ENCODE results near the gene MALL. TPM values are rescaled to one million over a fixed set of nuclear protein-coding genes. Genes with fewer than 3 reads are reported as not detected.
A peak's percentile ranks its signal among the peaks of the same experiment; 100 is the strongest.

MALL gene
- total RNA-seq, 1 donor: 5.1 TPM

DNA sequence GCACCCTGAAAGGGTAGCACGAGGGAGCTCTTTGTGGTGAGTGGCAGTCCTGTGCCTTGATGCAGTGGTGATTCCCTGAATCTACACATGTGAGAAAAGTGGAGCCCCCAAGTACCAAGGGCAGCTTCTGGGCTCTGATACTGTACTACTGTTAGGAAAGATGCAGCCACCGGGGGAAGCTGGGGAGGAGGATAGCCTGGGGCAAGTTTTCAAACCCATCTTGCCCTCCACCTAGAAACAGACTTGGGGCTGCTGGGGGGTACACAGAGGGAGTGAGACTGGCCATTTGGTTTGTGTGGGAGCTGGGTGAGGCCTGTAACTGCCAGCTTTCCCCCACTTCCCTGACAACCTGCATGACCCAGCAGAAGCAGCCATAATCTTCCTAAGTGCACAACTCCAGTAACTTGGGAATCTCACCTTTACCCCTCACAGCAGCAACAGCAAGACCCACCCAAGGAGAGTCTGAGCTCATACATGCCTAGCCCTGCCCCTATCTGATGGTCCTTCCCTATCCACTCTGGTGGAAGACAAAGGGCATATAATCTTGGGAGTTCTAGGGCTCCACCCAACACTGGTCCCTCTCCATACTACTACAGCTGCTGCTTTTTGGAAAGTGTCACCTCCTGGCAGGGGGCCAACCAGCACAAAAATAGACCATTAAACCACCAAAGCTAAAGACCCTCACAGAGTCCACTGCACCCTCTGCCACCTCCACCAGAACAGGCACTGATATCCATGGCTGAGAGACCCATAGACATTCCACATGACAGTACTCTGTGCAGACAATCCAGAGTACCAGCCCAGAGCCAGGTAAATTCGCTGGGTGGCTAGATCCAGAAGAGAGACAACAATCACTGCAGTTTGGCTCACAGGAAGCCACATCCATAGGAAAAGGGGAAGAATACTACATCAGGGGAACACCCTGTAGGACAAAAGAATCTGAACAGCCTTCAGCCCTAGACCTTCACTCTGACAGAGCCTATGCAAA lies 8.2 kb downstream of the MALL start:
- TF ChIP-seq, protein P1, sequence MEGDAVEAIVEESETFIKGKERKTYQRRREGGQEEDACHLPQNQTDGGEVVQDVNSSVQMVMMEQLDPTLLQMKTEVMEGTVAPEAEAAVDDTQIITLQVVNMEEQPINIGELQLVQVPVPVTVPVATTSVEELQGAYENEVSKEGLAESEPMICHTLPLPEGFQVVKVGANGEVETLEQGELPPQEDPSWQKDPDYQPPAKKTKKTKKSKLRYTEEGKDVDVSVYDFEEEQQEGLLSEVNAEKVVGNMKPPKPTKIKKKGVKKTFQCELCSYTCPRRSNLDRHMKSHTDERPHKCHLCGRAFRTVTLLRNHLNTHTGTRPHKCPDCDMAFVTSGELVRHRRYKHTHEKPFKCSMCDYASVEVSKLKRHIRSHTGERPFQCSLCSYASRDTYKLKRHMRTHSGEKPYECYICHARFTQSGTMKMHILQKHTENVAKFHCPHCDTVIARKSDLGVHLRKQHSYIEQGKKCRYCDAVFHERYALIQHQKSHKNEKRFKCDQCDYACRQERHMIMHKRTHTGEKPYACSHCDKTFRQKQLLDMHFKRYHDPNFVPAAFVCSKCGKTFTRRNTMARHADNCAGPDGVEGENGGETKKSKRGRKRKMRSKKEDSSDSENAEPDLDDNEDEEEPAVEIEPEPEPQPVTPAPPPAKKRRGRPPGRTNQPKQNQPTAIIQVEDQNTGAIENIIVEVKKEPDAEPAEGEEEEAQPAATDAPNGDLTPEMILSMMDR (IDR thresholded peaks at IDR 0.05; ENCODE audit: extremely low read depth, low read depth, low read length): no peak
- H3K79me2 ChIP-seq (ENCODE audit: insufficient read depth, low read length): no peaks in the 10 kb centered on the region
- no peak for DNase-seq (ENCODE audit: insufficient read length, low spot score, missing footprints)
- no peak overlapping the region for H3K4me2 ChIP-seq (ENCODE audit: insufficient read depth, low read length)
- peak overlapping the region; percentile 84 for H3K27ac ChIP-seq (ENCODE audit: low read depth, low read length)
- no peaks in the 10 kb centered on the region for H3K9me3 ChIP-seq (ENCODE audit: low read depth, low read length)
- no peaks in the 10 kb centered on the region for H3K27me3 ChIP-seq (ENCODE audit: insufficient read depth, low read length)
- no peak overlapping the region for H2AFZ ChIP-seq (ENCODE audit: low read length)
- no peaks in the 10 kb centered on the region for H4K20me1 ChIP-seq (ENCODE audit: insufficient read depth, low read length)
- no peak overlapping the region for H3K4me3 ChIP-seq (ENCODE audit: insufficient read depth, low read length)
- H3K36me3 ChIP-seq (ENCODE audit: insufficient read depth, low read length): no peaks in the 10 kb centered on the region
- peaks cover 36% of the 10 kb centered on the region for H3K4me1 ChIP-seq (ENCODE audit: insufficient read depth, low read length)

DNA sequence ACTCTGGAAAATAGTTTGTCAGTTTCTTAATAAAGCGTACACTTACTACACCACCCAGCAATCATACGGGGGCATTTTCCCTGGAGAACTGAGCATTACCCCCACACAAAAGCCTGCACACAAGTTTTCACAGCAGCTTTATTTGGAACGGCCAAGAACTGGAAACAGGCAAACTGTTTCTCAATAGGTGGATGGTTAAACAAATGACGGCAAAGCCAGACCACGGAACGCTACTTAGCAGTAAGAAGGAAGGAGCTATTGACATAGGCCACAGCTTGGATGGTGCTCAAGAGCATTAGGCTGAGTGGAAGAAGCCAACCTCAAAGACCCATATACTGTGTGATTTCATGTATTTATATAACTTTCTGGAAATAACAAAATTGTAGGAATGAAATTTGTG lies 9.0 kb downstream of the MALL start:
- peaks cover 44% of the 10 kb centered on the region for H3K4me1 ChIP-seq (ENCODE audit: insufficient read depth, low read length)
- H3K9me3 ChIP-seq (ENCODE audit: low read depth, low read length): no peaks in the 10 kb centered on the region
- TF ChIP-seq, protein P1 (IDR thresholded peaks at IDR 0.05; ENCODE audit: extremely low read depth, low read depth, low read length): no peak
- peak overlapping the region; percentile 6 for H3K4me3 ChIP-seq (ENCODE audit: insufficient read depth, low read length)
- H2AFZ ChIP-seq (ENCODE audit: low read length): peak overlapping the region; percentile 79
- no peaks in the 10 kb centered on the region for H3K27me3 ChIP-seq (ENCODE audit: insufficient read depth, low read length)
- peak overlapping the region; percentile 84 for H3K27ac ChIP-seq (ENCODE audit: low read depth, low read length)
- peak overlapping the region; percentile 75 for H3K4me2 ChIP-seq (ENCODE audit: insufficient read depth, low read length)
- H3K36me3 ChIP-seq (ENCODE audit: insufficient read depth, low read length): no peaks in the 10 kb centered on the region
- DNase-seq (ENCODE audit: insufficient read length, low spot score, missing footprints): peak; percentile 93
- H3K79me2 ChIP-seq (ENCODE audit: insufficient read depth, low read length): no peaks in the 10 kb centered on the region
- no peaks in the 10 kb centered on the region for H4K20me1 ChIP-seq (ENCODE audit: insufficient read depth, low read length)

GRCh38 chr2:110105608-110106467 lies 9.8 kb downstream of the MALL start:
- TF ChIP-seq, protein P1 (IDR thresholded peaks at IDR 0.05; ENCODE audit: extremely low read depth, low read depth, low read length): no peak
- Histone ChIP-seq H3K9me3 (ENCODE audit: low read depth, low read length) (no peaks in the 10 kb centered on the region), H3K4me2 (ENCODE audit: insufficient read depth, low read length) (peak overlapping the region; percentile 75), H3K79me2 (ENCODE audit: insufficient read depth, low read length) (no peaks in the 10 kb centered on the region), H3K27me3 (ENCODE audit: insufficient read depth, low read length) (no peaks in the 10 kb centered on the region), H3K27ac (ENCODE audit: low read depth, low read length) (peak overlapping the region; percentile 84), H4K20me1 (ENCODE audit: insufficient read depth, low read length) (no peaks in the 10 kb centered on the region), H2AFZ (ENCODE audit: low read length) (peak overlapping the region; percentile 71), H3K4me3 (ENCODE audit: insufficient read depth, low read length) (peak overlapping the region; percentile 43), H3K36me3 (ENCODE audit: insufficient read depth, low read length) (no peaks in the 10 kb centered on the region), H3K4me1 (ENCODE audit: insufficient read depth, low read length) (peaks cover 49% of the 10 kb centered on the region)
- peak; percentile 89 for DNase-seq (ENCODE audit: insufficient read length, low spot score, missing footprints)

Data from osteoblast (primary cell).